Measurements from ENCODE around the gene RAD51B. TPM values are rescaled to one million over a fixed set of nuclear protein-coding genes. Genes with fewer than 3 reads are reported as not detected.

RAD51B gene
- total RNA-seq, 1 experiment from 2014 or later = 7.2 TPM

- peak; percentile 39 for DNase-seq
- H3K27me3 ChIP-seq = no peaks in the 10 kb centered on the region
- no peaks in the 10 kb centered on the region for H3K36me3 ChIP-seq
- H3K4me3 ChIP-seq = no peak overlapping the region
- no peaks in the 10 kb centered on the region for H3K9me3 ChIP-seq
Measured at GRCh38 chr14:68139431-68140075, 320.0 kb downstream of the RAD51B start.

- Histone ChIP-seq H3K9me3 (no peaks in the 10 kb centered on the region), H3K36me3 (no peaks in the 10 kb centered on the region), H3K27me3 (no peaks in the 10 kb centered on the region), H3K4me3 (no peak overlapping the region)
- peak; percentile 86 for DNase-seq
Measured at GRCh38 chr14:68140076-68140741, 320.6 kb downstream of the RAD51B start.

GRCh38 chr14:68140806-68141205, 321.2 kb downstream of the RAD51B start:
- H3K36me3 ChIP-seq = no peaks in the 10 kb centered on the region
- H3K27me3 ChIP-seq = no peaks in the 10 kb centered on the region
- no peak overlapping the region for H3K4me3 ChIP-seq
- no peak for DNase-seq
- no peaks in the 10 kb centered on the region for H3K9me3 ChIP-seq

GRCh38 chr14:68141281-68142088, 321.9 kb downstream of the RAD51B start:
- no peak for DNase-seq
- Histone ChIP-seq H3K36me3 (no peaks in the 10 kb centered on the region), H3K9me3 (no peaks in the 10 kb centered on the region), H3K27me3 (no peaks in the 10 kb centered on the region), H3K4me3 (no peak overlapping the region)

DNA sequence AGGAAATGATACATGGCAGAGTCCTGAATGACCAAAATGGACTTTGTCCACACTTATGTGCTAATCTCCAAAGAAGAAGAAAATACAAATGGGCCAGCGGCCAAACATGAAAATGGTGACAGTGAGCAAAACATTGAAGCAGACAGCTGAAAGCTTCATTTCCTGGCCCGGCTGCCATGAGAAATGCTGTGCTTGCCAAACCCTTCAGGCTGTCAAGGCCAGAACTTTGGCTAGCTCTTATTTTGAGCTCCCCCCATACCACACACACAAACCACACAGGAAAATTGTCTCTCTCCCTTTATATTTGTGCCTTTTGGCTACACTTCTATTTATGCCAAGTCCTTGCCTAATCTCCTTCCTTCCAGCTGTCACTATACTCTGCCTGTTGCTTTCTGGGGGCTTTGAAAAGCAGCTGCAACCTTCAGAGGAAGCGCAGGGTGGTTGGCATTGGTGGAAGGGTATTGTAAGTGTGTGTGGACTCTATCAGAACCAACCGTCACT, 323.8 kb downstream of the RAD51B start:
- no peak overlapping the region for H3K4me3 ChIP-seq
- H3K36me3 ChIP-seq = peaks cover 5% of the 10 kb centered on the region; the same call in 1 of the 2 replicates
- DNase-seq = peak; percentile 88
- H3K27me3 ChIP-seq = no peaks in the 10 kb centered on the region
- peaks cover 6% of the 10 kb centered on the region; the same call in 1 of the 2 replicates for H3K9me3 ChIP-seq

GRCh38 chr14:68144051-68144681, 324.6 kb downstream of the RAD51B start:
- Histone ChIP-seq H3K36me3 (peaks cover 6% of the 10 kb centered on the region; the same call in 1 of the 2 replicates), H3K4me3 (no peak overlapping the region), H3K27me3 (no peaks in the 10 kb centered on the region), H3K9me3 (peaks cover 7% of the 10 kb centered on the region)
- no peak for DNase-seq

DNA sequence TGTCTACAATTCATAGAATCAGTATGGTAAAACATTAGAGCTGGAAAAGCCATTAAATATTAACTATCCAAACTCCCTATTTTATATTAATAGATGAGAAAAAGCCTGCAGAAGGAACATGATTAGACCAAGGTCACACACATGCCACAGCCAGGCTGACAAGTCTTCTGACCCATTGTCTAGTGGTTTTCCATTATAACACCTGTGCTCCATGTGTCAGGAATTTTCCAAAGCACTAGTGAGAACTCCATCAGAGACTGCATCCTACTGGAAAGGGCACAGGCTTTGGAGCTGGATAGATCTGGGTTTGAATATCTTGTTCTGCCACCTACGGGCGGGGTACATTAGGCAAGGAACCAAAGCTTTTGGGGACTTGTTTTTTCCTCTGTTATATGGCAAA, 325.5 kb downstream of the RAD51B start:
- H3K36me3 ChIP-seq = peaks cover 8% of the 10 kb centered on the region; the same call in 1 of the 2 replicates
- no peak for DNase-seq
- H3K4me3 ChIP-seq = no peak overlapping the region
- H3K27me3 ChIP-seq = no peaks in the 10 kb centered on the region
- peaks cover 11% of the 10 kb centered on the region for H3K9me3 ChIP-seq

GRCh38 chr14:68145539-68145938, 326.0 kb downstream of the RAD51B start:
- Histone ChIP-seq H3K27me3 (no peaks in the 10 kb centered on the region), H3K9me3 (peaks cover 16% of the 10 kb centered on the region), H3K36me3 (peaks cover 13% of the 10 kb centered on the region), H3K4me3 (no peak overlapping the region)
- DNase-seq = no peak

- peak; percentile 75 for DNase-seq
- Histone ChIP-seq H3K9me3 (peaks cover 24% of the 10 kb centered on the region), H3K27me3 (no peaks in the 10 kb centered on the region), H3K36me3 (peaks cover 15% of the 10 kb centered on the region), H3K4me3 (no peak overlapping the region)
Measured at GRCh38 chr14:68146818-68147217, 327.2 kb downstream of the RAD51B start.

GRCh38 chr14:68147303-68147702, 327.7 kb downstream of the RAD51B start:
- no peak for DNase-seq
- no peak overlapping the region for H3K4me3 ChIP-seq
- peaks cover 24% of the 10 kb centered on the region for H3K9me3 ChIP-seq
- H3K36me3 ChIP-seq = peaks cover 15% of the 10 kb centered on the region
- no peaks in the 10 kb centered on the region for H3K27me3 ChIP-seq

GRCh38 chr14:68148276-68148675, 328.7 kb downstream of the RAD51B start:
- peak; percentile 30 for DNase-seq
- Histone ChIP-seq H3K4me3 (no peak overlapping the region), H3K27me3 (no peaks in the 10 kb centered on the region), H3K9me3 (peaks cover 26% of the 10 kb centered on the region), H3K36me3 (peaks cover 15% of the 10 kb centered on the region)

DNA sequence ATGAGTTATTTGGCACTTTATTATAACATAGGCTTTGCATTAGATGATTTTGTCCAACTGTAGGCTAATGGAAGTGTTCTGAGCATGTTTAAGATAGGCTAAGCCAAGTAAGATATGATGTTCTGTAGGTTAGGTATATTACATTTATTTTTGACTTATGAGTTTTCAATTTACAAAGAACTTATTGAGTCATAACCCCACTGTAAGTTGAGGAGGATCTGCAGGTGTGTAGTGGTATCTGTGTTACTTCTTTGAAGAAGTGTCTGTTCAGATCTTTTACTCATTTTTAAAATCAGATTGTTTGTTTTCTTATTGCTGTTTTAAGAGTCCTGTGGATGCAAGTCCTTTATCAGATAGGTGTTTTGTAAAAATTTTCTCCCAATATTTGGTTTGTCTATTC, 329.2 kb downstream of the RAD51B start:
- H3K4me3 ChIP-seq = no peak overlapping the region
- H3K9me3 ChIP-seq = peaks cover 26% of the 10 kb centered on the region

DNA sequence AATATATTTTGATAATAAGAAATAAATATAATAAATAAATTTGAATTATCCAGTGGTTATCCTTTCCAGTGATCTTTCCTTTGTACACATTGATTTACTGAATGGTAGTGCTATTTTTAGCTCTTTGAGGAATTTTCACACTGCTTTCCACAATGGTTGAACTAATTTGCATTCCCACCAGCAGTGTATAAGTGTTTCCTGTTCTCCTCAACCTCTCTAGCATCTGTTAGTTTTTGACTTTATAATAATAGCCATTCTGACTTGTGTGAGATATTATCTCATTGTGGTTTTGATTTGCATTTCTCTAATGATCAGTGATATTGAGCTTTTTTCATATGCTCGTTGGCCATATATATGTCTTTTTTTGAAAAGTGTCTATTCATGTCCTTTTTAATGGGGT, 333.7 kb downstream of the RAD51B start:
- DNase-seq = no peak
- Histone ChIP-seq H3K36me3 (peaks cover 11% of the 10 kb centered on the region), H3K27me3 (no peaks in the 10 kb centered on the region), H3K9me3 (peaks cover 21% of the 10 kb centered on the region), H3K4me3 (no peak overlapping the region)

More for the DNA sequence above, 329.2 kb downstream of the RAD51B start:
- no peak for DNase-seq
- Histone ChIP-seq H3K36me3 (peaks cover 15% of the 10 kb centered on the region), H3K27me3 (no peaks in the 10 kb centered on the region)

DNA sequence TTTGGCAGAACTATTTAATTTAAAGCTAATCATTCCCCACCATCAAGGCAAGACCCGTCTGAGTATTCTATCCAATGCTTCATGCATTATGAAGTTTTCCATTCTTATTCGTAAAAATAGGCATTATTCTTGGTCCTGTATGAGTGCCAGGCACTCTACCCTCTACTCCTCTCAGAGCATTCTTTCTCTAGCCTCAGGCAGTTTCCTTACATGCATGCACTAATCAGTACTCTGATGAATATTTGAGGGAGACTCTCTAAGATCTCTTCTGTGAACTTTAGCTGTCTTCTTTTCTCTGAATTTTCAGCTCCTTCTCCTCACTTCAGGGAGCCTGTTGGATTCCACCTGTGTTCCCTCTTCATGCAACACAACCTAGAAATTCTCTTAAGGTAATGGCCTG, 334.7 kb downstream of the RAD51B start:
- Histone ChIP-seq H3K4me3 (no peak overlapping the region), H3K36me3 (peaks cover 8% of the 10 kb centered on the region), H3K27me3 (no peaks in the 10 kb centered on the region), H3K9me3 (peaks cover 18% of the 10 kb centered on the region)
- no peak for DNase-seq

DNA sequence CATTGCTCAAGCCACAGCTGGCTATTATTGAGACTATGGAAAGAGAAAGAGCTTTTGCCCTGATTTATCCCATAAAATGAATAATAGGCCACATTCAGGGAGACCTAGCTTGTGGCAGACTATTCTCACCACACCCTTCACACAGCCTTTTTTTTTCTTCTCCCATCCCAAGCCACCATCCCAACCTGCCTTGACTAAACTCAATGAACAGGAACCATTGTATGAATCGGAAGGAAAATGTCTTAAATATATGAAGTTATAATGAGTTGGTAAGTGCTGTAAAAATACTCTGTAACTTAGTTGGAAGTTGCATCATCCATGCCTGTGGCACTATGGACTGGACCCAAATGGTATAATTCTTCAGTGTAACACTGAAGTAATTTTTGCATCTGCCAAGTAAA, 338.4 kb downstream of the RAD51B start:
- Histone ChIP-seq H3K9me3 (no peaks in the 10 kb centered on the region), H3K4me3 (no peak overlapping the region), H3K36me3 (no peaks in the 10 kb centered on the region), H3K27me3 (no peaks in the 10 kb centered on the region)
- DNase-seq = peak; percentile 41

GRCh38 chr14:68158640-68159039, 339.1 kb downstream of the RAD51B start:
- Histone ChIP-seq H3K27me3 (no peaks in the 10 kb centered on the region), H3K4me3 (no peak overlapping the region), H3K9me3 (no peaks in the 10 kb centered on the region), H3K36me3 (no peaks in the 10 kb centered on the region)
- no peak for DNase-seq

Measured in MG63 (cell line).